PFSK-1 (cell line): ENCODE measurements around the gene PPM1L.

ENCODE experiments used
- POLR2AphosphoS5 ChIP-seq: IDR thresholded peaks from 2 replicates; pipeline ENCODE4 v1.6.1; 2012; ENCODE audit warnings: low read depth, mild to moderate bottlenecking, control low read depth, low read length, moderate library complexity
- SIN3A ChIP-seq: IDR thresholded peaks from 2 replicates; pipeline ENCODE4 v1.6.1; 2012; ENCODE audit warnings: mild to moderate bottlenecking, low read length, moderate library complexity, borderline replicate concordance; ENCODE audit not compliant: insufficient read depth
- TAF1 ChIP-seq: IDR thresholded peaks from 2 replicates; pipeline ENCODE4 v1.6.1; 2012; ENCODE audit warnings: low read length, control low read depth, borderline replicate concordance; ENCODE audit not compliant: insufficient read depth
- TF ChIP-seq, protein P1 (sequence below), 2 experiments: IDR thresholded peaks; 2 replicates each; pipeline versions ENCODE4 v1.6.1 to v1.8.0; 2011 to 2012; ENCODE audit warnings: low read depth in 2 of 2, low read length in 2 of 2, control low read depth in 1 of 2, inconsistent platforms in 1 of 2, mild to moderate bottlenecking in 1 of 2, moderate library complexity in 1 of 2; ENCODE audit not compliant: insufficient read depth in 1 of 2

DNA sequence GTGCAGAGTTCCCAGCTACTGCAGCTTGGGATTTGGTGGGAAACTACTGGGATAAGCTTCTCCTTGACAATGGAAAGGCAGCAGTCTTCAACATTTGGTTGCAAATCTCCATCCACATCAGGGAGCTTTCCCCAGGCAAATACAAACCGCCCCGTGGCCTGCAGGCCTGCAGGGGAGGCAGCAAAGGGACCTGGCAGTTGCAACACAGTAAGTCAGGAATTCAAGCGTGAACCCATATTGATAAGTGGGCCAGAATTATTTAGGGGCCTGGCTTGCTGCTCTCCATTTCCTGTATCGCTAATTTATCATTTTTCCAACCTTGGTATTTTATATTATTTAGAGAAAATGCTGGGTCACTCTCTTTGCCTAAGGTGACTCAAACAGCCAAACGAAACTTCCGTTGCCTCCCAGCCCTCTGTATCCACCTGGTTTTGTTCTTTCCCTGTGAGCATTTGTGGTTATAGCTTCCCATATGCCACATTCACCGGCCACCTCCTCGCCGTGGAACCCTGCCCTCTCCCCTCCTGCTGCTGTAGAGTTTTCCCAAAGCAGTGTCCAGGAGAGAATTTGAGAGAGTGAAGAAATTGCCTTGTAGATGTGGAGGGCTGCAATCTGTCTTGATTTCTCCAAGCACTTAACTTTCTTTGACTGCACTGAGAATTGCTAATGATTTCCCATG lies 314.4 kb downstream of the PPM1L start:
- TF ChIP-seq, protein P1, sequence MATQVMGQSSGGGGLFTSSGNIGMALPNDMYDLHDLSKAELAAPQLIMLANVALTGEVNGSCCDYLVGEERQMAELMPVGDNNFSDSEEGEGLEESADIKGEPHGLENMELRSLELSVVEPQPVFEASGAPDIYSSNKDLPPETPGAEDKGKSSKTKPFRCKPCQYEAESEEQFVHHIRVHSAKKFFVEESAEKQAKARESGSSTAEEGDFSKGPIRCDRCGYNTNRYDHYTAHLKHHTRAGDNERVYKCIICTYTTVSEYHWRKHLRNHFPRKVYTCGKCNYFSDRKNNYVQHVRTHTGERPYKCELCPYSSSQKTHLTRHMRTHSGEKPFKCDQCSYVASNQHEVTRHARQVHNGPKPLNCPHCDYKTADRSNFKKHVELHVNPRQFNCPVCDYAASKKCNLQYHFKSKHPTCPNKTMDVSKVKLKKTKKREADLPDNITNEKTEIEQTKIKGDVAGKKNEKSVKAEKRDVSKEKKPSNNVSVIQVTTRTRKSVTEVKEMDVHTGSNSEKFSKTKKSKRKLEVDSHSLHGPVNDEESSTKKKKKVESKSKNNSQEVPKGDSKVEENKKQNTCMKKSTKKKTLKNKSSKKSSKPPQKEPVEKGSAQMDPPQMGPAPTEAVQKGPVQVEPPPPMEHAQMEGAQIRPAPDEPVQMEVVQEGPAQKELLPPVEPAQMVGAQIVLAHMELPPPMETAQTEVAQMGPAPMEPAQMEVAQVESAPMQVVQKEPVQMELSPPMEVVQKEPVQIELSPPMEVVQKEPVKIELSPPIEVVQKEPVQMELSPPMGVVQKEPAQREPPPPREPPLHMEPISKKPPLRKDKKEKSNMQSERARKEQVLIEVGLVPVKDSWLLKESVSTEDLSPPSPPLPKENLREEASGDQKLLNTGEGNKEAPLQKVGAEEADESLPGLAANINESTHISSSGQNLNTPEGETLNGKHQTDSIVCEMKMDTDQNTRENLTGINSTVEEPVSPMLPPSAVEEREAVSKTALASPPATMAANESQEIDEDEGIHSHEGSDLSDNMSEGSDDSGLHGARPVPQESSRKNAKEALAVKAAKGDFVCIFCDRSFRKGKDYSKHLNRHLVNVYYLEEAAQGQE (IDR thresholded peaks at IDR 0.05; ENCODE audit: insufficient read depth in 1 of 2, low read depth in 2 of 2, low read length in 2 of 2) = no peak
- TF ChIP-seq POLR2AphosphoS5 = no peak
- no peak for TF ChIP-seq TAF1
- no peak for TF ChIP-seq SIN3A
